ENCODE results near the gene TSSK6. TPM values are rescaled to one million over a fixed set of nuclear protein-coding genes. Genes with fewer than 3 reads are reported as not detected.
A peak's percentile ranks its signal among the peaks of the same experiment; 100 is the strongest.

The TSSK6 gene
- total and polyA plus RNA-seq, 8 donors = 0.93 to 31.7 (median 2.0) TPM; not detected in 1

GRCh38 chr19:19538785-19539166, 23.4 kb upstream of the TSSK6 start:
- peaks cover 16 to 81% (median 54%) of the 10 kb centered on the region in 3 donors for H3K27me3 ChIP-seq
- peaks cover 0 to 9% (median 0%) of the 10 kb centered on the region in 4 donors for H3K9me3 ChIP-seq
- H3K27ac ChIP-seq = no peak overlapping the region
- H3K36me3 ChIP-seq = peaks cover 0 to 6% (median 2%) of the 10 kb centered on the region in 4 donors
- H3K4me3 ChIP-seq = peak overlapping the region in 2 of 4 donors; percentile 34
- peaks cover 24 to 47% (median 42%) of the 10 kb centered on the region in 4 donors for H3K4me1 ChIP-seq
- intact Hi-C loops (cut with DNase I; ENCODE audit: low total_unique reads) = loop anchor here (5.0 to 10.0 kb wide), 2 partner anchors 104 to 416 kb away; partner anchors contain the start of gene GMIP
- TF ChIP-seq POLR2A (IDR thresholded peaks at IDR 0.05) = no peak
- no peak for TF ChIP-seq POLR2AphosphoS5 (IDR thresholded peaks at IDR 0.05)
- TF ChIP-seq CTCF (IDR thresholded peaks at IDR 0.05) = no peak
- no peak for TF ChIP-seq EP300 (IDR thresholded peaks at IDR 0.05)
- DNase-seq = peak in 1 of 2 donors; percentile 61
- 18 to 37% (median 30%) methylated on average over 7 of the region's 7 CpGs for WGBS, 5 donors

GRCh38 chr19:19538061-19538784, 22.9 kb upstream of the TSSK6 start, which contains the start of gene CILP2:
Gene CILP2 (plus strand): TSS chr19:19538265. CDS start chr19:19538350, 85 bp downstream.
- H3K4me3 ChIP-seq = peak within 1 kb of the TSS; percentile 30 to 43 (median 34)
- peaks cover 24 to 47% (median 42%) of the 10 kb centered on the region in 4 donors for H3K4me1 ChIP-seq
- peak; percentile 37 to 83 for DNase-seq
- peaks cover 0 to 9% (median 0%) of the 10 kb centered on the region in 4 donors for H3K9me3 ChIP-seq
- H3K27me3 ChIP-seq = peaks cover 16 to 75% (median 54%) of the 10 kb centered on the region in 3 donors
- no peak within 1 kb of the TSS for H3K27ac ChIP-seq
- peaks cover 0 to 6% (median 2%) of the 10 kb centered on the region in 4 donors for H3K36me3 ChIP-seq
- 3 to 5% (median 4%) methylated on average over 24 to 56 of the region's 56 CpGs for WGBS, 5 donors
- intact Hi-C loops (cut with DNase I; ENCODE audit: low total_unique reads) = loop anchor here (5.0 to 10.0 kb wide), 2 partner anchors 104 to 417 kb away; partner anchors contain the start of gene GMIP
- TF ChIP-seq EP300 (IDR thresholded peaks at IDR 0.05) = no peak
- TF ChIP-seq POLR2A (IDR thresholded peaks at IDR 0.05) = no peak
- no peak for TF ChIP-seq POLR2AphosphoS5 (IDR thresholded peaks at IDR 0.05)
- TF ChIP-seq CTCF (IDR thresholded peaks at IDR 0.05) = no peak

GRCh38 chr19:19537075-19538048, 22.0 kb upstream of the TSSK6 start:
- peak in 1 of 2 donors; percentile 63 for DNase-seq
- Histone ChIP-seq H3K36me3 (peaks cover 0 to 6% (median 2%) of the 10 kb centered on the region in 4 donors), H3K4me1 (peaks cover 24 to 50% (median 45%) of the 10 kb centered on the region in 4 donors), H3K27me3 (peaks cover 16 to 66% (median 53%) of the 10 kb centered on the region in 3 donors), H3K27ac (no peak overlapping the region), H3K9me3 (peaks cover 0 to 9% (median 0%) of the 10 kb centered on the region in 4 donors), H3K4me3 (peak overlapping the region; percentile 7 to 43 (median 34))
- intact Hi-C loops (cut with DNase I; ENCODE audit: low total_unique reads) = loop anchor here (5.0 to 10.0 kb wide), 2 partner anchors 105 to 417 kb away; partner anchors contain the start of gene GMIP
- WGBS, 5 donors = 20 to 34% (median 24%) methylated on average over 36 to 59 of the region's 59 CpGs
- TF ChIP-seq POLR2A (IDR thresholded peaks at IDR 0.05) (no peak), POLR2AphosphoS5 (IDR thresholded peaks at IDR 0.05) (no peak), CTCF (IDR thresholded peaks at IDR 0.05) (no peak), EP300 (IDR thresholded peaks at IDR 0.05) (no peak)
